ENCODE data around the gene RCOR1. TPM values are rescaled to one million over a fixed set of nuclear protein-coding genes. Genes with fewer than 3 reads are reported as not detected.

Gene RCOR1
- total RNA-seq, 4 donors from 2014 or later: 3.3 to 40.0 (median 19.7) TPM

- no peaks in the 10 kb centered on the region for H3K27me3 ChIP-seq
- TF ChIP-seq, protein P1, sequence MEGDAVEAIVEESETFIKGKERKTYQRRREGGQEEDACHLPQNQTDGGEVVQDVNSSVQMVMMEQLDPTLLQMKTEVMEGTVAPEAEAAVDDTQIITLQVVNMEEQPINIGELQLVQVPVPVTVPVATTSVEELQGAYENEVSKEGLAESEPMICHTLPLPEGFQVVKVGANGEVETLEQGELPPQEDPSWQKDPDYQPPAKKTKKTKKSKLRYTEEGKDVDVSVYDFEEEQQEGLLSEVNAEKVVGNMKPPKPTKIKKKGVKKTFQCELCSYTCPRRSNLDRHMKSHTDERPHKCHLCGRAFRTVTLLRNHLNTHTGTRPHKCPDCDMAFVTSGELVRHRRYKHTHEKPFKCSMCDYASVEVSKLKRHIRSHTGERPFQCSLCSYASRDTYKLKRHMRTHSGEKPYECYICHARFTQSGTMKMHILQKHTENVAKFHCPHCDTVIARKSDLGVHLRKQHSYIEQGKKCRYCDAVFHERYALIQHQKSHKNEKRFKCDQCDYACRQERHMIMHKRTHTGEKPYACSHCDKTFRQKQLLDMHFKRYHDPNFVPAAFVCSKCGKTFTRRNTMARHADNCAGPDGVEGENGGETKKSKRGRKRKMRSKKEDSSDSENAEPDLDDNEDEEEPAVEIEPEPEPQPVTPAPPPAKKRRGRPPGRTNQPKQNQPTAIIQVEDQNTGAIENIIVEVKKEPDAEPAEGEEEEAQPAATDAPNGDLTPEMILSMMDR (IDR thresholded peaks at IDR 0.05): no peak
- TF ChIP-seq POLR2A (IDR thresholded peaks at IDR 0.05): no peak
- intact Hi-C loops (cut with DNase I; ENCODE audit: low total_unique reads): no loop called here
- no peaks in the 10 kb centered on the region for H3K9me3 ChIP-seq
- no peak overlapping the region for H3K27ac ChIP-seq
- H3K4me1 ChIP-seq: no peaks in the 10 kb centered on the region
- no peaks in the 10 kb centered on the region for H3K36me3 ChIP-seq
- no peak overlapping the region for H3K4me3 ChIP-seq
- no peak for DNase-seq
These were observed 140.9 kb downstream of the RCOR1 start for GRCh38 chr14:102733326-102733725.

- Histone ChIP-seq H3K9me3 (no peaks in the 10 kb centered on the region), H3K4me1 (no peaks in the 10 kb centered on the region), H3K27me3 (no peaks in the 10 kb centered on the region), H3K4me3 (no peak overlapping the region), H3K27ac (no peak overlapping the region), H3K36me3 (no peaks in the 10 kb centered on the region)
- DNase-seq: no peak
- TF ChIP-seq, protein P1 (IDR thresholded peaks at IDR 0.05): no peak
- TF ChIP-seq POLR2A (IDR thresholded peaks at IDR 0.05): no peak
- intact Hi-C loops (cut with DNase I; ENCODE audit: low total_unique reads): no loop called here
These were observed 142.0 kb downstream of the RCOR1 start for GRCh38 chr14:102734436-102734835.

DNA sequence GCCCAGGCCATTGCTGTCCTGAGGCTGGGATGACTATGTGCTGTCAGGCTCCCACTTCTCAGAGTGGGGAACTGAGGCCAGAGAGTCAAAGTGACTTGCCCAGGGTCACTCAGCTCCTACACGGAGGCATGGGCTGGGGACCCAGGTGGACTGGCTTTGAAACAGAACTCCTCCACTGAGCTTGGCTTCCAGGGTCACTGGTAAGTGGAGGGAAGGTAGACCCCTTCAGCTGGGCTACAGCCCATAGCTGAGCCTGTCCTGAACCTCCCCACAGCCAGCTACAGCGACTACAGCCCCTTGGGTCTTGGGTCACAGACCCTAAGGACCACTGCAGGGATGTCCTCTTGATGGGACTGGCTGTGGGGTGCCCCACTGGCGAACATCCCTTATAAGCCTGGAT is 144.5 kb downstream of the RCOR1 start:
- Histone ChIP-seq H3K27ac (no peak overlapping the region), H3K27me3 (no peaks in the 10 kb centered on the region), H3K4me1 (no peaks in the 10 kb centered on the region), H3K4me3 (no peak overlapping the region), H3K36me3 (no peaks in the 10 kb centered on the region), H3K9me3 (no peaks in the 10 kb centered on the region)
- no peak for DNase-seq
- TF ChIP-seq, protein P1 (IDR thresholded peaks at IDR 0.05): no peak
- TF ChIP-seq POLR2A (IDR thresholded peaks at IDR 0.05): no peak
- intact Hi-C loops (cut with DNase I; ENCODE audit: low total_unique reads): no loop called here

- TF ChIP-seq, protein P1 (IDR thresholded peaks at IDR 0.05): no peak
- TF ChIP-seq POLR2A (IDR thresholded peaks at IDR 0.05): no peak
- no peak for DNase-seq
- intact Hi-C loops (cut with DNase I; ENCODE audit: low total_unique reads): no loop called here
These were observed 145.2 kb downstream of the RCOR1 start for GRCh38 chr14:102737402-102738372.

More at GRCh38 chr14:102737402-102738372, 145.2 kb downstream of the RCOR1 start:
- no peaks in the 10 kb centered on the region for H3K36me3 ChIP-seq
- H3K4me1 ChIP-seq: no peaks in the 10 kb centered on the region
- no peaks in the 10 kb centered on the region for H3K27me3 ChIP-seq
- no peak overlapping the region for H3K27ac ChIP-seq
- H3K4me3 ChIP-seq: no peak overlapping the region
- H3K9me3 ChIP-seq: no peaks in the 10 kb centered on the region
